Neutrophil (primary cell): ENCODE results near the gene BRI3.

Experiments
- H3K27ac ChIP-seq: fragments of 200-600 bp; sonication (generic); 2 replicates; pipeline ENCODE4 v1.5.1; 2016; ENCODE audit warnings: mild to moderate bottlenecking, moderate library complexity
- H3K27me3 ChIP-seq: fragments of 200-600 bp; sonication (generic); 2 replicates; pipeline ENCODE4 v1.6.0; 2016; ENCODE audit warnings: mild to moderate bottlenecking
- H3K36me3 ChIP-seq: fragments of 200-600 bp; sonication (generic); 2 replicates; pipeline ENCODE4 v1.5.1; 2017
- H3K4me1 ChIP-seq, 2 experiments: fragments of 200-600 bp in 1 of 2; sonication (generic) in 1 of 2; 1 replicate in 1 of 2; 2 replicates in 1 of 2; pipeline versions ENCODE4 v1.5.1 to v1.6.1; 2013 to 2016; ENCODE audit warnings: low read depth in 1 of 2, low read length in 1 of 2, mild to moderate bottlenecking in 1 of 2, moderate library complexity in 1 of 2; ENCODE audit not compliant: control insufficient read depth in 1 of 2, insufficient read depth in 1 of 2
- H3K4me3 ChIP-seq, 2 experiments: fragments of 200-600 bp in 1 of 2; sonication (generic) in 1 of 2; 1 replicate in 1 of 2; 2 replicates in 1 of 2; pipeline ENCODE4 v1.5.1; 2013 to 2016; ENCODE audit warnings: low read depth in 1 of 2, low read length in 1 of 2, mild to moderate bottlenecking in 1 of 2, moderate library complexity in 1 of 2
- H3K9me3 ChIP-seq: fragments of 200-600 bp; sonication (generic); 2 replicates; pipeline ENCODE4 v1.5.1; 2016
- CTCF ChIP-seq: fragments of 200-600 bp; sonication (generic); IDR thresholded peaks from 2 replicates; pipeline ENCODE4 v1.5.1; 2016; ENCODE audit warnings: antibody characterized with exemption

Gene BRI3

DNA sequence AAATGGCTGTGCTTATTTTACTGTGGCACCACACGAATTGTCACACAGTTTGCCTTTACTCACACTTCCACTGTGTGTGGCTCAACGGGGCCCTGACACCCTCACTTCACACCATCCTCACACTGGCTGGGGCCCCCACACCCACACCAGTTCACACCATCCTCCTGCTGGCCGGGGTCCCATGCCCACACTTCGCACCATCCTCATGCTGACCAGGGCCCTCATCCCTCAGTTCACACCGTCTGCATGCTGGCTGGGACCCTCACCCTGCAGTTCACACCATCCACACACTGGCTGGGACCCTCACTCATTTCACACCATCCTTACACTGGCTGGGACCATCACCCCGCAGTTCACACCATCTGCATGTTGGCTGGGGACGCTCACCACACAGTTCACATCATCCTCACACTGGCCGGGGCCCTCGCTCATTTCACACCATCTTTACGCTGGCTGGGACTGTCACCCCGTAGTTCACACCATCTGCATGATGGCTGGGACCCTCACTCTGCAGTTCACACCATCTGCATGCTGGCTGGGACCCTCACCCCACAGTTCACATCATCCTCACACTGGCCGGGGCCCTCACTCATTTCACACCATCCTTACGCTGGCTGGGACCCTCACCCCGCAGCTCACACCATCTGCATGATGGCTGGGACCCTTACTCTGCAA is 36.0 kb downstream of the BRI3 start:
- no peak overlapping the region for H3K27ac ChIP-seq
- no peaks in the 10 kb centered on the region for H3K4me1 ChIP-seq
- no peaks in the 10 kb centered on the region for H3K9me3 ChIP-seq
- no peak for TF ChIP-seq CTCF
- H3K27me3 ChIP-seq = peaks cover 6% of the 10 kb centered on the region
- H3K36me3 ChIP-seq = no peaks in the 10 kb centered on the region
- no peak overlapping the region for H3K4me3 ChIP-seq

- no peaks in the 10 kb centered on the region for H3K36me3 ChIP-seq
- no peak for TF ChIP-seq CTCF
- H3K27ac ChIP-seq = no peak overlapping the region
- peaks cover 23% of the 10 kb centered on the region for H3K27me3 ChIP-seq
- H3K9me3 ChIP-seq = no peaks in the 10 kb centered on the region
- no peak overlapping the region for H3K4me3 ChIP-seq
- no peaks in the 10 kb centered on the region for H3K4me1 ChIP-seq
Measured at GRCh38 chr7:98319176-98319575, 37.7 kb downstream of the BRI3 start.

DNA sequence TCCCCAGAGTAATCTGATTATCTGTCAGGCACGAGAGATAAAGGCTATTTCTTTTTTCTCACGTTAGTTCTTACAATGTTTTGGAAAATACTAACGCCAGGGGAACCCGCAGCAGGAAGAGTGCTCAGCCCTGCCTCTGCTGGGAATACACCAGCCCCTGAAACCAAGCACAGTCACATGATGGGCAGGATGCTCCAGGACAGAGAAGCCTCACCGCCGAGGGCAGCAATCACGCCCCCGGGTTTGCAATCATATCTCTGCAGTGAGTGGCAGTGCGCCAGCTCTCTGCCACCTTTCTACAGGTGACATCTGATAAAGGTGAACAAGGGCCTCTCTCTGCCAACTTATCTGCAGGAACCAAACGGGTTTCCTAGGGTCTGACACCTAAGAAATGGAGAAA is 39.8 kb downstream of the BRI3 start:
- no peak for TF ChIP-seq CTCF

GRCh38 chr7:98322331-98323270 is 41.1 kb downstream of the BRI3 start:
- Histone ChIP-seq H3K4me1 (no peaks in the 10 kb centered on the region), H3K36me3 (no peaks in the 10 kb centered on the region), H3K4me3 (no peak overlapping the region), H3K9me3 (no peaks in the 10 kb centered on the region), H3K27me3 (peaks cover 32% of the 10 kb centered on the region), H3K27ac (no peak overlapping the region)
- no peak for TF ChIP-seq CTCF

More for the DNA sequence above, 39.8 kb downstream of the BRI3 start:
- H3K36me3 ChIP-seq = no peaks in the 10 kb centered on the region
- peaks cover 32% of the 10 kb centered on the region for H3K27me3 ChIP-seq
- no peak overlapping the region for H3K27ac ChIP-seq
- no peak overlapping the region for H3K4me3 ChIP-seq
- H3K4me1 ChIP-seq = no peaks in the 10 kb centered on the region
- H3K9me3 ChIP-seq = no peaks in the 10 kb centered on the region

- Histone ChIP-seq H3K4me3 (no peak overlapping the region), H3K27ac (no peak overlapping the region), H3K9me3 (no peaks in the 10 kb centered on the region), H3K4me1 (no peaks in the 10 kb centered on the region), H3K27me3 (peaks cover 32% of the 10 kb centered on the region), H3K36me3 (no peaks in the 10 kb centered on the region)
- no peak for TF ChIP-seq CTCF
Measured at GRCh38 chr7:98323597-98324322, 42.3 kb downstream of the BRI3 start.
